Left renal pelvis (tissue), 4 donors: ENCODE results near the gene GARRE1. TPM values are rescaled to one million over a fixed set of nuclear protein-coding genes. Genes with fewer than 3 reads are reported as not detected.
A peak's percentile ranks its signal among the peaks of the same experiment; 100 is the strongest.
"Not testable (repeated sequence)": the region's sequence is repeated elsewhere in the genome, so short reads cannot be mapped to it uniquely, and the experiment has no call there.

ENCODE experiments used
- DNase-seq, 4 donors: peaks; one replicate each; pipeline ENCODE4 v3.0.0-alpha.2; 2013; ENCODE audit warnings: low read depth in 4 of 4, low spot score in 3 of 4
- polyA plus RNA-seq, 4 donors: library from polyadenylated mRNA; unstranded; fragments of 120-200 nt; gene quantifications; one replicate each; pipeline ENCODE4 v1.2.1, GENCODE V29; 2013; ENCODE audit not compliant: insufficient read length in 4 of 4

The GARRE1 gene
- polyA plus RNA-seq, result 10 to 100 TPM; 35.8 to 44.9 (median 39.1) TPM

- DNase-seq, result peak in 3 of 4 donors; percentile 52 to 72 (median 72)
Observed at GRCh38 chr19:34254046-34254697, at the start of gene GARRE1. TSS of gene GARRE1 (plus strand) at chr19:34254554. CDS start at chr19:34300474, 45,920 bp downstream.

- not testable (repeated sequence) for DNase-seq
Observed at GRCh38 chr19:34205324-34205723, 49.0 kb upstream of the GARRE1 start.

GRCh38 chr19:34208291-34208884 is 46.0 kb upstream of the GARRE1 start:
- no peak for DNase-seq

- DNase-seq, result no peak
Observed at GRCh38 chr19:34209726-34210125, 44.6 kb upstream of the GARRE1 start.

- DNase-seq, result no peak
Observed at GRCh38 chr19:34213283-34213682, 41.1 kb upstream of the GARRE1 start.

- DNase-seq, result no peak
Observed at GRCh38 chr19:34214040-34214439, 40.3 kb upstream of the GARRE1 start.

GRCh38 chr19:34215006-34215665 is 39.2 kb upstream of the GARRE1 start:
- DNase-seq, result no peak

- no peak for DNase-seq
Observed at GRCh38 chr19:34215666-34216038, 38.7 kb upstream of the GARRE1 start.

GRCh38 chr19:34216745-34217219 is 37.6 kb upstream of the GARRE1 start:
- DNase-seq, result not testable (repeated sequence)

GRCh38 chr19:34217952-34218817 is 36.2 kb upstream of the GARRE1 start:
- DNase-seq, result peak in 3 of 4 donors; percentile 22 to 36 (median 35)

- no peak for DNase-seq
Observed at GRCh38 chr19:34218818-34219164, 35.6 kb upstream of the GARRE1 start.

GRCh38 chr19:34220472-34221063 is 33.8 kb upstream of the GARRE1 start:
- DNase-seq, result peak in 2 of 4 donors; percentile 14 to 24

- no peak for DNase-seq
Observed at GRCh38 chr19:34222386-34222785, 32.0 kb upstream of the GARRE1 start.

- DNase-seq, result no peak
Observed at GRCh38 chr19:34224996-34225658, 29.2 kb upstream of the GARRE1 start.

GRCh38 chr19:34225659-34226015 is 28.7 kb upstream of the GARRE1 start:
- DNase-seq, result no peak

GRCh38 chr19:34226036-34226435 is 28.3 kb upstream of the GARRE1 start:
- no peak for DNase-seq

GRCh38 chr19:34228347-34228746 is 26.0 kb upstream of the GARRE1 start:
- no peak for DNase-seq

GRCh38 chr19:34228762-34229161 is 25.6 kb upstream of the GARRE1 start:
- no peak for DNase-seq

- DNase-seq, result no peak
Observed at GRCh38 chr19:34229721-34230120, 24.6 kb upstream of the GARRE1 start.

- DNase-seq, result no peak
Observed at GRCh38 chr19:34230820-34231219, 23.5 kb upstream of the GARRE1 start.
